Measurements from ENCODE around the gene TUBGCP2.
"Not testable (repeated sequence)": the region's sequence is repeated elsewhere in the genome, so short reads cannot be mapped to it uniquely, and the experiment has no call there.

TUBGCP2 gene

GRCh38 chr10:133249975-133250754 lies 58.5 kb downstream of the TUBGCP2 start:
- DNase-seq (ENCODE audit: low read depth in 4 of 4, low spot score in 1 of 4) = no peak

DNA sequence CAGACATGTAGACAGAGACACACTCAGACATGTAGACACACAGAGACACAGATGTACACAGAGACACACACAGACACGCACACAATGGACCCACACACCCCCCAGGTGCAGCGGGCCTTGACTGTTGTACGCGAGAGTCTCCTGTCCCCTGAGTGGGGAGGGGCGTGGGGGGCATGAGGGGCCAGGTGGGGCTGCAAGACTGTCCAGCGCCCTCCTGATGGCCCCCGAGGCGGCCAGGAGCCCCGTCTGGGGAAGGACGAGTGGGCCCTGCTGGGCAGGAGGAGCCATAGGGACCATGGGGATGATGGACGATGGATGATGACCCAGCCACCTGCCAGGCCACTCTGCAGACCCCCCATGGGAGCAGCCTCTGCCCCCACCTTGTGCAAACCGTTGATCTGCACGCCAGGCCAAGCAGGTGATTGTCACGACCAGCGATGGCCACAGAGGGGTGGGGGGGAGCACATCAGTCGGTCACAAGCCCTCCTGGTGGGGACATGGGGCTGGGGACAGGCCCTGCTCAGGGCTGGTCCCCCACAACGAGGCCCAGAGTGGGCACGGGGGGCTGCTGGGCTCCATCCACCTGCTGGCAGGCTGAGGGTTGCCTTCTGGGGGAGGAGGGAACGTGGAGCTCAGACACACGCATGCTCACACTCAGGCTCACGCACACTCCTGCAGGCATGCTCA lies 59.4 kb downstream of the TUBGCP2 start:
- no peak for DNase-seq (ENCODE audit: low read depth in 4 of 4, low spot score in 1 of 4)

GRCh38 chr10:133248334-133248715 lies 60.3 kb downstream of the TUBGCP2 start:
- no peak for DNase-seq (ENCODE audit: low read depth in 4 of 4, low spot score in 1 of 4)

- DNase-seq (ENCODE audit: low read depth in 4 of 4, low spot score in 1 of 4) = no peak
Measured at GRCh38 chr10:133247681-133248333, 60.9 kb downstream of the TUBGCP2 start.

DNA sequence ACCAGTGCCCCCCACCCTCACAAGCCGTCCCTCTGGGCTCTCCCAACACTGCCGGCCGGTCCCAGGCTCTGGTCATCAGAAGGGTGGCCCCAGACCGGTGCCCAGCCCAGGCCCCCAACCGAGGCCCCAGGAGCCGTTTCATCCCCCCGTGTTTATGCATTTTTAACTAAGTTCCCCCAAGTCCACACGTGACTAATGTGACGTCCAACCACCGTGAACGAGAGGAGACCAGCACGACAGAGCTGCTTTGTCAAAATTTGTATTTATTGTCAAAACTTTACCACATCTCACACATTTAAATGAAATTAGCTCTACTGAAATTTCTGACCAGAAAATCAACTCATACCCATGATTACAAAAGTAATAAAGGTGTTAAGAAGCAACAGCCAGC lies 62.4 kb downstream of the TUBGCP2 start:
- DNase-seq (ENCODE audit: low read depth in 4 of 4, low spot score in 1 of 4) = no peak

- no peak for DNase-seq (ENCODE audit: low read depth in 4 of 4, low spot score in 1 of 4)
Measured at GRCh38 chr10:133245439-133246235, 63.0 kb downstream of the TUBGCP2 start.

DNA sequence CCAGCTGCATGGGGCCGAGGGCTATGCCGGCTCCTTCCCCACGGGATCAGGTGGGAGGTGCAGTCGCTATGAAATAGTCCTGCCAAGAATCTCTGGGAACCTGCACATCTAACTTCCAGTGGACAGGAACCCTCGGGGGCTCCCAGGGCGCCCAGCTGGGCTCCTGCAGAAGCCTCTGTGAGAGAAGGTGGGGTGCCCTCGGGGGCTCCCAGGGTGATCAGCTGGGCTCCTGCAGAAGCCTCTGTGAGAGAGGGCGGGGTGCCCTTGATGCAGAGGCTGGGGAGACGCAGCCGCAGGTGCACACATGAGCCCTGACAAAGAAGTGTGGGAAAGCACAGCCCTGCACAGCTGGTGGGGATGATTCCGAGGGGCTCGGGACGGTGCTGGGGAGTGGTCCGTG lies 65.1 kb downstream of the TUBGCP2 start:
- no peak for DNase-seq (ENCODE audit: low read depth in 4 of 4, low spot score in 1 of 4)

- no peak for DNase-seq (ENCODE audit: low read depth in 4 of 4, low spot score in 1 of 4)
Measured at GRCh38 chr10:133242611-133243356, 65.9 kb downstream of the TUBGCP2 start.

- DNase-seq (ENCODE audit: low read depth in 4 of 4, low spot score in 1 of 4) = no peak
Measured at GRCh38 chr10:133241501-133242205, 67.0 kb downstream of the TUBGCP2 start.

DNA sequence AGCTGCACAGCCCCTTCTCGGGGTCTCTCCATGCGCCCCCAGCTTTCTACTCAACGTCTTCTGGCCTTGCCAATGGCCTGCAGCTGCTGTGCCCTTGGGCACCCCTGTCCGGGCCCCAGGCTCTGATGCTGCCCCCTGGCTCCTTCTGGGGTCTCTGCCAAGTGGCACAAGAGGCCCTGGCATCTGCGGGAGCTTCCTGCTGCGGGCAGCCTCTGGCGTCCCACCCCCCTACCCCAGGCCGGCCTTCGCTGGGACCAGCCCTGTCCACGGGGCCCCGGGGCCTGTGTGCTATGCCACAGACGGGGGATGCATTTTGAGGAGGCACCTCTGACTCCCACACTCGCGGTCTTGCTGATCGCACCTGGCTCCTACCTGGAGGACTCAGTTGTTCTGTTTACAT lies 68.7 kb downstream of the TUBGCP2 start:
- no peak for DNase-seq (ENCODE audit: low read depth in 4 of 4, low spot score in 1 of 4)

GRCh38 chr10:133238466-133238804 lies 70.2 kb downstream of the TUBGCP2 start:
- no peak for DNase-seq (ENCODE audit: low read depth in 4 of 4, low spot score in 1 of 4)

DNA sequence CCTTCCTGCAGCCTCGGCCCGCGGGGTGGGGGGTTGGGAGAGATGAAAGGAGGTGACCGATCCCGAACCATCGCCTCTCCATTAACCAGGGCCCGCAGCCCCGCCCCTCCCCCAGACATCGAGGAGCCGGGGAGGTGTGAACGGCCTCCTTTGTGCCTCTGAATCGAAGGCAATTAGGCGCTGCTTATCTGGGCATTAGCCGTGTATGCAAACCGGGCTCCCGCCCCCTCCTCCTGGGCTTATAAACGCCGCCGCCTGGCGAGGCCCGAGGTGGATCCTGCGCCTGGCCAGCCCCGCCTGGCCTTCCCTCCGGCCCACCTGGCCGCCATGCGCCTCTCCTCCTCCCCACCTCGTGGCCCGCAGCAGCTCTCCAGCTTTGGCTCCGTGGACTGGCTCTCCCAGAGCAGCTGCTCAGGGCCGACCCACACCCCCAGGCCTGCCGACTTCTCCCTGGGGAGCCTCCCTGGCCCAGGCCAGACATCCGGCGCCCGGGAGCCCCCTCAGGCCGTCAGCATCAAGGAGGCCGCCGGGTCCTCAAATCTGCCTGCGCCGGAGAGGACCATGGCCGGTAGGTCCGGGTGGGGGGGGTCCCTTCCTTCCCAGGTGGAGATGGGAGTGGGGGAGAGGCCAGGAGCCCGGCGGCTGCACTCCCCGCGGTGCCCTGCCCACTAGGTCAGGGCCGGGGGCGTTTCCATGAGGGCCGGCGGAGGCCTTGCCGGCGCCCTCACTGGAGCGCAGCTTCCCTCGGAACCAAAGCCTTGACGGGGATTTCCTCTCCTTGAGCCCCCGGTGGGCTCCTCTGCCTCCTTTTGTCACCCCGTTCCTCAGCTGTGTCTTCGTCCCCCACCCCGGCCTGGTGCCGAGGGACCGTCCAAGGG lies 70.8 kb downstream of the TUBGCP2 start, which contains the start of gene VENTX:
Gene VENTX (plus strand): TSS at position 268 of the 878 bp plus-strand sequence. CDS start 60 bp downstream, at position 328.
- DNase-seq (ENCODE audit: low read depth in 4 of 4, low spot score in 1 of 4) = no peak

GRCh38 chr10:133237241-133237587 lies 71.5 kb downstream of the TUBGCP2 start:
- DNase-seq (ENCODE audit: low read depth in 4 of 4, low spot score in 1 of 4) = no peak

DNA sequence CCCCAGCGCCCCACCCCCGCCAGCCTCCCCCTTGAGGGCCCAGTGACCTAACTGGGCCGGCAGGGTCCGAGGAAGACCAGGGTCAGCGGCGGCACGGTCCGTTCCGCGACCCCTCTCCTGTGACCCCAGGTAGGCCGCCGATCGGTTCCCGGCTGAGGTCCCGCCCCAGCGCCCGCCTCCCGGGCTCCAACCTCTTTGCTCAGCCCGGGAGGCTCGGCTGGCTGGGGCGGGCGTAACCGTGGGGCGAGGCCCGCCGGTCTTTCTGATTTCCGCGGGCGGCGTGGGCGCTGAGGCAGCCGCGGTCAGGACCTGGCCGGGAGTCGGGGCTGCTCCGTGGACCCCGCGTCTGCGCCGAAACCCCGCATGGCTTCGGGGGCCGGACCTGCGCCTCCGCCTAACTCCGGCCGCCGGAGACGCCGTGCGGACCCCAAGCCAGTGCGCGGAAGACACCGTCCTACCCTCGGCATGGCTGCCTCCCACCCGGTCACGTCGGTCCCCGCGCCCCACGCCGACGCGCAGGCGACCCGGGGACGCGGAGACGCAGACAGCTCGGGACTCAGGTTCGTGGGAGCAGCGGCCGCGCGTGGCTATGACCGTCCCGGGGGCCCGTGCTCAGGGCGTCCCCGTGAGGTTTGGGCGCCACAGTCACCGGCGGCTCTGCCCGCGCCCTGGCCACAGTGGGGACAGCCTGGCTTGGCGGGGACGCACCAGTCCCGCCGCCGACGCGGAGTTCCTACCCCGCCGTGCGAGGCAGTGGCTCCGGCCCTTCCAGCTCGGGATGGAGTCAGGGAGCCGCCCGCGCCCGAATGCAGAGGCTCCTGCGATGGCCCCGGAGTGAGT lies 72.1 kb downstream of the TUBGCP2 start:
- no peak for DNase-seq (ENCODE audit: low read depth in 4 of 4, low spot score in 1 of 4)

- no peak for DNase-seq (ENCODE audit: low read depth in 4 of 4, low spot score in 1 of 4)
Measured at GRCh38 chr10:133235932-133236331, 72.7 kb downstream of the TUBGCP2 start.

DNA sequence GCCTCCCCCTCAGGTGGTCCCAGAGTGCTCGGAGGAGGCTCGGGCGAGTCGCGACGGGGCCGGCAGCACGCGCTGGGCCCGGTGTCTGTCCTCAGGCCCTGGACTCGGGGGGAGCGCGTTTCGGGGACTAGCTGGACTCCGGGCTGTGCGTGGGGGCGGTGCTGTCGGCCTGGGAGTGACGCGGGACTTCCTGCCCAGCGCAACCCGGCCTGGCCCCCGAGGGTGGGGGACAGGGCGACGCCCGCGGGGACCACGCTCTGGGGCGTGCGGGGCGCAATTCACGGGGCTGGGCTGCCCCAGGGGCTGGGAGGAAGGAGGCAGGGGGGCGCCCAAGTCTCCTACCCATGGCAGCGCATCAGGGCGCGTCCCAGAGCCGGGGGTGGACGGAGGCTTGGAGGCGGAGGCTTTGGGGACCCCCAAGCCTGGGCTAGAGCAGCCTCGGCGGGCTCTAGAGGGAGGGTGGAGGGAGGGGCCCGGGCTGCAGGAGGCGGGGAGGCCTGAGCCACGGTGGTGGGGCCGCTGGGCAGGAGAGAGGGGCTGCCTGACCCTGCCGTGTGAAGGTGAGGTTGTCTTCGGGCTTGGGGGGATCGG lies 73.3 kb downstream of the TUBGCP2 start:
- no peak for DNase-seq (ENCODE audit: low read depth in 4 of 4, low spot score in 1 of 4)

DNA sequence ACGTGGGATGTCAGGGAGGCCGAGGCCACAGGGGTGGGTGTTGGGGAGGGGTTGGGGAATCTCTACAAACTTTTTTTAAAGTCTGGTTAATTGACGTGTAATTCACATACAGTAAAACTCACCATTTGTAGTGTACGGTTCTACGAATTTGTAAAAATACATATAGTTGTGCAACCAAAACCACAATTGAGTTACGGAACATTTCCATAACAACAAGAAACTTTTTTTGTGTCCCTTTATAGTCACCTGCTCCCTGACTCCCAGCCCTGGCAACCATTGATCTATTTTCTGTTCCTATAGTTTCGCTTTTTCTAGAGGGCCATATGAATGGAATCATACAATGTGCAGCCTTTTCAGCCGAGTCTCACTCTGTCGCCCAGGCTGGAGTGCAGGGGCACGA lies 73.9 kb downstream of the TUBGCP2 start:
- not testable (repeated sequence) for DNase-seq (ENCODE audit: low read depth in 4 of 4, low spot score in 1 of 4)

All from stimulated activated CD4-positive, alpha-beta T cell treated with anti-CD3 and anti-CD28 coated beads, Interleukin-1b, Interleukin-23, amount 100 ng/mL, for 24 hours (primary cell).